Urinary bladder (tissue), 4 donors: ENCODE measurements around the gene SHFL. TPM values are rescaled to one million over a fixed set of nuclear protein-coding genes. Genes with fewer than 3 reads are reported as not detected.

Experiments
- DNase-seq: peaks from one replicate; pipeline ENCODE4 v3.0.0-alpha.2; 2015; ENCODE audit errors: extremely low spot score
- H3K27ac ChIP-seq: one replicate; pipeline ENCODE4 v1.5.1; 2013; ENCODE audit warnings: low read depth, mild to moderate bottlenecking, moderate library complexity
- H3K36me3 ChIP-seq: one replicate; pipeline ENCODE4 v1.6.1; 2013; ENCODE audit warnings: mild to moderate bottlenecking, moderate library complexity; ENCODE audit not compliant: insufficient read depth
- H3K4me1 ChIP-seq: one replicate; pipeline ENCODE4 v1.6.1; 2013; ENCODE audit warnings: mild to moderate bottlenecking, moderate library complexity; ENCODE audit not compliant: insufficient read depth
- H3K4me3 ChIP-seq: one replicate; pipeline ENCODE4 v1.5.1; 2013; ENCODE audit warnings: low read depth, low read length
- whole genome bisulfite sequencing: extraction: QIAGEN DNeasy Blood & Tissue Kit; methylation state at CpG from one replicate; pipeline ENCODE4 v1.1.7; 2013; 5-methylcytosine and 5-hydroxymethylcytosine counted together
- polyA plus RNA-seq: library from polyadenylated mRNA; stranded (reverse); fragments of 200-250 nt; gene quantifications from one replicate; pipeline ENCODE4 v1.2.3, GENCODE V29; 2013
- total RNA-seq: library from RNA; depleted of rRNA; stranded (reverse); fragments of >200 nt; gene quantifications from one replicate; pipeline ENCODE4 v1.2.3, GENCODE V29; 2014
- donor health status: healthy with polysubstance abuse.
- donor health status: healthy.

The SHFL gene
- total and polyA plus RNA-seq, 2 donors: 15.5 to 43.4 TPM

DNA sequence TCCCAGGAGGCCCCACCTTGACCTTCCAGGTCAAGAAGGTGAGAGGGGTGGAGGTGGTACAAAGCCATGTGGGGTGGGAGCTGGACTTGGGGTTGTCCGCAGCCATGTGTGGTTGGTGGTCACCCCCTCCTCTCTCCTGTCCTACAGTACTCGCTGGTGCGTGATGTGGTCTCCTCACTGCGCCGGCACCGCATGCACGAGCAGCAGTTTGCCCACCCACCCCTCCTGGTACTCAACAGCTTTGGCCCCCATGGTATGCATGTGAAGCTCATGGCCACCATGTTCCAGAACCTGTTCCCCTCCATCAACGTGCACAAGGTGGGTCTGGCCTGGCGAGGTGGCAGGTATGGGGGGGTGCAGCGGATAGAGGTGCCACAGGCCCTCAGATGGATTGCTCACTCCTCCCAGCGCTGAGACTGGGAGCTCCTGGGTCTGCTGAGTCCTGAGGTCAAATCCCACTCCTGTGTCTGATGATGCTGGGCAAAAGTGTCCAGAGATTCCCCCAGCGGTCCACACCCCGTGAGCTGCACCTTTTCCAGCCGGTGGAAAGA is 21.8 kb downstream of the SHFL start:
- H3K4me1 ChIP-seq: no peaks in the 10 kb centered on the region
- no peak for DNase-seq
- WGBS: 94% methylated on average over 14 of the region's 14 CpGs
- H3K27ac ChIP-seq: no peak overlapping the region
- no peak overlapping the region for H3K4me3 ChIP-seq
- H3K36me3 ChIP-seq: peaks cover 14% of the 10 kb centered on the region

DNA sequence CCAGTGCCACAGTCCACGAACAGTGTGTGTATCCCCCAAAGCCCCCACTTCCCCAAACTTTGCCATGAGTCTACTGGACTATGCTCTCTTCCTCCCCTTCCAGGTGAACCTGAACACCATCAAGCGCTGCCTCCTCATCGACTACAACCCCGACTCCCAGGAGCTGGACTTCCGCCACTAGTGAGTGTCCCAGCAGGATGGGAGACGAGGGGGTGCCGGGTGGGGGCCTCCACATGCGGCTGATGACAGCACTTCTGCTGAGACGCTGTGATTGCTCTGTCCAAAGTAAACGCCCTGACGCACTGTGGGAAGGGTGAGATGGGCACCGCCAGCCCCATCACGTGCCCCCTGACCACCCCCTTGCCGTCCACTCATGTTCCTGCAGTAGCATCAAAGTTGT is 23.4 kb downstream of the SHFL start:
- 92% methylated on average over 14 of the region's 14 CpGs for WGBS
- no peak for DNase-seq

GRCh38 chr19:10110076-10110971 is 24.2 kb downstream of the SHFL start:
- H3K4me1 ChIP-seq: no peaks in the 10 kb centered on the region
- WGBS: 93% methylated on average over 44 of the region's 44 CpGs
- H3K4me3 ChIP-seq: no peak overlapping the region
- no peak overlapping the region for H3K27ac ChIP-seq
- peaks cover 14% of the 10 kb centered on the region for H3K36me3 ChIP-seq
- DNase-seq: no peak

More for the DNA sequence above, 23.4 kb downstream of the SHFL start:
- H3K36me3 ChIP-seq: peaks cover 14% of the 10 kb centered on the region
- no peak overlapping the region for H3K27ac ChIP-seq
- H3K4me1 ChIP-seq: no peaks in the 10 kb centered on the region
- H3K4me3 ChIP-seq: no peak overlapping the region

- H3K4me3 ChIP-seq: no peak overlapping the region
- no peak overlapping the region for H3K27ac ChIP-seq
- 92% methylated on average over 19 of the region's 19 CpGs for WGBS
- DNase-seq: no peak
- peaks cover 14% of the 10 kb centered on the region for H3K36me3 ChIP-seq
- no peaks in the 10 kb centered on the region for H3K4me1 ChIP-seq
These were observed 24.8 kb downstream of the SHFL start for GRCh38 chr19:10110972-10111317.

GRCh38 chr19:10111405-10111811 is 25.3 kb downstream of the SHFL start, which contains the start of gene P2RY11:
Gene P2RY11, plus strand, starts transcription at chr19:10111693. Its CDS starts 29 bp downstream, at chr19:10111722.
- no peak within 1 kb of the TSS for H3K4me3 ChIP-seq
- no peak for DNase-seq
- H3K27ac ChIP-seq: no peak within 1 kb of the TSS
- WGBS: 63% methylated on average over 8 of the region's 8 CpGs
- peaks cover 14% of the 10 kb centered on the region for H3K36me3 ChIP-seq
- H3K4me1 ChIP-seq: no peaks in the 10 kb centered on the region

DNA sequence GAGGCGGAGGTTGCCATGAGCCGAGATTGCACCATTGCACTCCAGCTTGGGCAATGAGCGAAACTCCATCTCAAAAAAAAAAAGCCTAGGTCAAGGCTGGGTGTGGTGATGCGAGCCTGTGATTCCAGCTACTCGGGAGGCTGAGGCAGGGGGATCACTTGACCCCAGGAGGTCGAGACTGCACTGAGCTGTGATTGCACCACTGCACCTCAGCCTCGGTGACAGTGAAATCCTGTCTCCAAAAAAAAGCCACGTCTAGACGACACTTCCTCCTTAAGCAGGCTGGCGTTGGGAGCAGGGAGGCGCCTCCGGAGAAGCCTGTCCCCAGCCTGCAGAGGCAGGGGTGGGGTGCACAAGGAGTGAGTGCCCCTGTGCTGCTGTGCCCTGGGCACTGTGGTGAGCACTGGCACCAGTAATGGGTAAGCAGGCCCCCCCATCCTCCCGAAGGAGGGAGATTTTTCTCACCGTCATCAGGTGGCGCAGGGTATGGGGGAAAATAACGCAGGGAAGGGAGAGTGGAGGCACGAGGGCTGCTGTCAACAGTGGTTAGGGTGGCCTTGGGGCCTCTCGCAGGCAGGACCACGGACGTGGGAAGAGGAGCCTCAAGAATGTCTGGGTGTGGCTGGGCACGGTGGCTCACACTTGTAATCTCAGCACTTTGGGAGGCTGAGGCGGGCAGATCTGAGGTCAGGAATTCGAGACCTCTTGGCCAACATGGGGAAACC is 26.1 kb downstream of the SHFL start:
- Histone ChIP-seq H3K4me3 (no peak overlapping the region), H3K4me1 (no peaks in the 10 kb centered on the region), H3K36me3 (peaks cover 16% of the 10 kb centered on the region), H3K27ac (no peak overlapping the region)
- DNase-seq: no peak
- 58% methylated on average over 23 of the region's 23 CpGs for WGBS

GRCh38 chr19:10112895-10113591 is 26.9 kb downstream of the SHFL start:
- no peak for DNase-seq
- H3K4me3 ChIP-seq: no peak overlapping the region
- H3K36me3 ChIP-seq: peaks cover 16% of the 10 kb centered on the region
- no peaks in the 10 kb centered on the region for H3K4me1 ChIP-seq
- WGBS: 22% methylated on average over 25 of the region's 25 CpGs
- no peak overlapping the region for H3K27ac ChIP-seq

DNA sequence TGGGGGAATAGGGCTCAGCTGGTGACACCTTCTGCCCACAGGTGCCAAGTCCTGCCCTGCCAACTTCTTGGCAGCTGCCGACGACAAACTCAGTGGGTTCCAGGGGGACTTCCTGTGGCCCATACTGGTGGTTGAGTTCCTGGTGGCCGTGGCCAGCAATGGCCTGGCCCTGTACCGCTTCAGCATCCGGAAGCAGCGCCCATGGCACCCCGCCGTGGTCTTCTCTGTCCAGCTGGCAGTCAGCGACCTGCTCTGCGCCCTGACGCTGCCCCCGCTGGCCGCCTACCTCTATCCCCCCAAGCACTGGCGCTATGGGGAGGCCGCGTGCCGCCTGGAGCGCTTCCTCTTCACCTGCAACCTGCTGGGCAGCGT is 27.5 kb downstream of the SHFL start:
- Histone ChIP-seq H3K27ac (no peak overlapping the region), H3K4me1 (no peaks in the 10 kb centered on the region), H3K4me3 (no peak overlapping the region), H3K36me3 (peaks cover 16% of the 10 kb centered on the region)
- no peak for DNase-seq
- 70% methylated on average over 19 of the region's 19 CpGs for WGBS

DNA sequence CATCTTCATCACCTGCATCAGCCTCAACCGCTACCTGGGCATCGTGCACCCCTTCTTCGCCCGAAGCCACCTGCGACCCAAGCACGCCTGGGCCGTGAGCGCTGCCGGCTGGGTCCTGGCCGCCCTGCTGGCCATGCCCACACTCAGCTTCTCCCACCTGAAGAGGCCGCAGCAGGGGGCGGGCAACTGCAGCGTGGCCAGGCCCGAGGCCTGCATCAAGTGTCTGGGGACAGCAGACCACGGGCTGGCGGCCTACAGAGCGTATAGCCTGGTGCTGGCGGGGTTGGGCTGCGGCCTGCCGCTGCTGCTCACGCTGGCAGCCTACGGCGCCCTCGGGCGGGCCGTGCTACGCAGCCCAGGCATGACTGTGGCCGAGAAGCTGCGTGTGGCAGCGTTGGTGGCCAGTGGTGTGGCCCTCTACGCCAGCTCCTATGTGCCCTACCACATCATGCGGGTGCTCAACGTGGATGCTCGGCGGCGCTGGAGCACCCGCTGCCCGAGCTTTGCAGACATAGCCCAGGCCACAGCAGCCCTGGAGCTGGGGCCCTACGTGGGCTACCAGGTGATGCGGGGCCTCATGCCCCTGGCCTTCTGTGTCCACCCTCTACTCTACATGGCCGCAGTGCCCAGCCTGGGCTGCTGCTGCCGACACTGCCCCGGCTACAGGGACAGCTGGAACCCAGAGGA is 28.0 kb downstream of the SHFL start:
- Histone ChIP-seq H3K27ac (no peak overlapping the region), H3K4me1 (no peaks in the 10 kb centered on the region), H3K36me3 (peaks cover 16% of the 10 kb centered on the region), H3K4me3 (no peak overlapping the region)
- 88% methylated on average over 43 of the region's 43 CpGs for WGBS
- no peak for DNase-seq

DNA sequence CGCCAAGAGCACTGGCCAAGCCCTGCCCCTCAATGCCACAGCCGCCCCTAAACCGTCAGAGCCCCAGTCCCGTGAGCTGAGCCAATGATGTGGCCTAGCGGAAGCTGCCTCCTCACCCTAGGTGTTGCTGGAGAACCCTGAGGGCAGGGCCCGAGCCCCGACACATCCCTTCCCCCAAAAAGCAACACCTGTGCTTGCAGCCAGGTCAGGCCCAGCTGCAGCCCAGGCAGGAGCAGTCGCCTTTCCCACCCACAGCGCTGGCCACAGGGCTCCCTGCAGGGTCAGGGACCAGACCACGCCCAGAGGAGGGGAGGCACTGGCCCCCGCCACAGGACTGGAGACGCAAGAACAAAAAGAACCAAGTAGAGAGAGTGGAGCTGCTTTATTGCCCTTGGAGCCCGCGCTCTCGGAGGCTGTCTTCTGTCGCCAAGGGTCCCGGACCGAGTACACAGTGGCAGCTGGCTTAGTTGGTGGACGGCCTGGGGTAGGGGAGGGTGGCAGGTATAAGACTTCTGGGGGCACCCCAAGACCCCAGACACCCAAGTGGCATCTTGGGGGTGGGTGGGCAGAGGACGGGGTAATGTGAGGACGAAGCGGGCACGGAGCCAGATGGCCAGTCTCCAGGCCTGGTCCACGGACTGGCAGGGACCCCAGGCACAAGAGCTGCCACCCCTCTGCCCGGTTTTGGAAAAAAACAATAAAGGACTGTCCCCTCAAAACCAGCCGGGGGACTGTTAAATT is 28.7 kb downstream of the SHFL start:
- Histone ChIP-seq H3K4me1 (no peaks in the 10 kb centered on the region), H3K27ac (no peak overlapping the region), H3K4me3 (no peak overlapping the region), H3K36me3 (peaks cover 12% of the 10 kb centered on the region)
- 77% methylated on average over 26 of the region's 26 CpGs for WGBS
- DNase-seq: no peak

- no peak overlapping the region for H3K27ac ChIP-seq
- no peak for DNase-seq
- WGBS: 85% methylated on average over 45 of the region's 45 CpGs
- H3K36me3 ChIP-seq: peaks cover 6% of the 10 kb centered on the region
- H3K4me3 ChIP-seq: no peak overlapping the region
- H3K4me1 ChIP-seq: no peaks in the 10 kb centered on the region
These were observed 29.4 kb downstream of the SHFL start for GRCh38 chr19:10115392-10116084.
